ENCODE measurements around the gene RFC4. TPM values are rescaled to one million over a fixed set of nuclear protein-coding genes. Genes with fewer than 3 reads are reported as not detected.

RFC4 gene
- total and polyA plus RNA-seq, 2 donors (not counting 3 experiments of a cell fraction or from before 2014, with no cell fraction given), result 6.2 to 33.7 TPM

DNA sequence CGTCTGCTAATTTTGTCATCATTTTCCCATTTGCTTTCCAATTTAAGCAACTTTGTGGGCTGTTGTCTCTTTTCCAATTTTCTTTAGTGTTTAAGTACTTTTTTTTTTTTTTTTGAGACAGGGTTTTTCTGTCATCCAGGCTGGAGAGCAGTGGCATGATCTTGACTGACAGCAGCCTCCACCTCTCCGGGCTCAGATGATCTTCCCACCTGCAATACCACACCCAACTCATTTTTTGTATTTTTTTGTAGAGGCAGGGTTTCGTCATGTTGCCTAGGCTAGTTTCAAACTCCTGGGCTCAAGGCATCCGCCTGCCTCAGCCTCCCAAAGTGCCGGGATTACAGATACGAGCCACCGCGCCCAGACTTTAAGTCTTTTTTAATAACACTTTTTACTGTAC, 49.1 kb downstream of the RFC4 start:
- H3K4me1 ChIP-seq (ENCODE audit: control insufficient read depth, extremely low read depth, insufficient read depth, low read length), result peaks cover 4% of the 10 kb centered on the region
- no peaks in the 10 kb centered on the region for H3K9me3 ChIP-seq (replicated peaks; ENCODE audit: control insufficient read depth, insufficient read depth, low read length)
- ChIA-PET POLR2A (no interaction called here), CTCF (no interaction called here)
- intact Hi-C loops (cut with micrococcal nuclease) (no loop called here), dilution Hi-C loops (cut with MboI; ENCODE audit: extremely low pct_ligation_motif_present, low sequenced_read_pairs) (no loop called here)
- no peak overlapping the region for H3K9ac ChIP-seq (replicated peaks; ENCODE audit: extremely low read depth, insufficient read depth, low read length)
- no peak overlapping the region for H2AFZ ChIP-seq (ENCODE audit: low read depth, low read length)
- FAIRE-seq (no peak), DNase-seq (ENCODE audit: low read depth, low spot score) (no peak)
- no peaks in the 10 kb centered on the region for H3K27me3 ChIP-seq (ENCODE audit: control insufficient read depth in 2 of 2, insufficient read depth in 2 of 2, low read length in 2 of 2)
- H3K9me1 ChIP-seq (replicated peaks; ENCODE audit: control insufficient read depth, extremely low read depth, insufficient read depth, low read length), result no peaks in the 10 kb centered on the region
- H3K27ac ChIP-seq (ENCODE audit: insufficient read depth, low read depth, low read length), result no peak overlapping the region
- H4K20me1 ChIP-seq (replicated peaks; ENCODE audit: control insufficient read depth, extremely low read depth, insufficient read depth, low read length), result no peaks in the 10 kb centered on the region
- H3K4me2 ChIP-seq (ENCODE audit: insufficient read depth, low read length), result no peak overlapping the region
- no peak for TF ChIP-seq MYC (IDR thresholded peaks at IDR 0.05; ENCODE audit: low read depth, low read length)
- TF ChIP-seq, protein P1, sequence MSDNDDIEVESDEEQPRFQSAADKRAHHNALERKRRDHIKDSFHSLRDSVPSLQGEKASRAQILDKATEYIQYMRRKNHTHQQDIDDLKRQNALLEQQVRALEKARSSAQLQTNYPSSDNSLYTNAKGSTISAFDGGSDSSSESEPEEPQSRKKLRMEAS (IDR thresholded peaks at IDR 0.05; ENCODE audit: insufficient read depth, insufficient read length), result no peak
- no peak for TF ChIP-seq JUN (IDR thresholded peaks at IDR 0.05; ENCODE audit: borderline replicate concordance, insufficient read depth, insufficient read length, low read depth)
- TF ChIP-seq POLR2AphosphoS5 (IDR thresholded peaks at IDR 0.05; ENCODE audit: insufficient read depth, low read depth, low read length), result no peak
- no peak for TF ChIP-seq EZH2 (IDR thresholded peaks at IDR 0.05; ENCODE audit: borderline replicate concordance, low read depth, low read length, severe bottlenecking)
- TF ChIP-seq GATA2 (IDR thresholded peaks at IDR 0.05; ENCODE audit: insufficient read depth, insufficient read length, low read depth, low read length), result no peak
- no peak for TF ChIP-seq FOS (IDR thresholded peaks at IDR 0.05; ENCODE audit: borderline replicate concordance, insufficient read depth, low read length)
- no peak for TF ChIP-seq POLR2A (IDR thresholded peaks at IDR 0.05; ENCODE audit: low read depth, low read length)
- no peak overlapping the region for H3K4me3 ChIP-seq (replicated peaks in 1 of 3; ENCODE audit: insufficient read depth in 1 of 3, low read depth in 1 of 3, low read length in 3 of 3)
- no peaks in the 10 kb centered on the region for H3K79me2 ChIP-seq (ENCODE audit: control insufficient read depth, insufficient read depth, low read length)
- no peaks in the 10 kb centered on the region for H3K36me3 ChIP-seq (ENCODE audit: control insufficient read depth in 2 of 2, extremely low read depth in 1 of 2, insufficient read depth in 2 of 2, low read length in 2 of 2)
- BruUV-seq (replicated peaks), result no TSS peak

DNA sequence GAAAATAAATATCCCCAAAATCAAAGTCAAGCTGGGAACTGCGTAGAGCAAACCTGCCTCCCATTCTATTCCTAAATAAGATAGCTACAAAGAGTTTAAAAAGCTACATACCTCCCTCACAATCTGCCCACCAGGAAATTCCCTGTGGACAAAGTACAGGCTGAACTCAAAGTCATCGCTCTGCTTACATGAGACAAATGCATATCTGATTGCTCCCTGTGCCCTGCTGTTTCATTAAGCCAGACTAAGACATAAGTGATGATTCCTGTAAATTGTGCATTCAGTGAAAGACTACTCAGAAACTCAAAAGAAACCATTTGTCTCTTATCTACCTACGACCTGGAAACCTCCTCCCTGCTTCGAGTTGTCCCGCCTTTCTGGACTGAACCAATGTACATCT, 51.4 kb downstream of the RFC4 start:
- FAIRE-seq (no peak), DNase-seq (ENCODE audit: low read depth, low spot score) (no peak)
- CTCF ChIA-PET, result interaction anchor here (1.2 kb wide), 1 partner anchor 811 kb away, joined by 3 read pairs; no protein-coding TSS in a partner anchor
- Histone ChIP-seq H2AFZ (ENCODE audit: low read depth, low read length) (no peak overlapping the region), H3K4me2 (ENCODE audit: insufficient read depth, low read length) (no peak overlapping the region), H3K9me3 (replicated peaks; ENCODE audit: control insufficient read depth, insufficient read depth, low read length) (no peaks in the 10 kb centered on the region), H3K27me3 (ENCODE audit: control insufficient read depth in 2 of 2, insufficient read depth in 2 of 2, low read length in 2 of 2) (no peaks in the 10 kb centered on the region), H3K27ac (ENCODE audit: insufficient read depth, low read depth, low read length) (no peak overlapping the region), H3K4me1 (ENCODE audit: control insufficient read depth, extremely low read depth, insufficient read depth, low read length) (peaks cover 4% of the 10 kb centered on the region), H3K36me3 (ENCODE audit: control insufficient read depth in 2 of 2, extremely low read depth in 1 of 2, insufficient read depth in 2 of 2, low read length in 2 of 2) (no peaks in the 10 kb centered on the region), H3K9ac (replicated peaks; ENCODE audit: extremely low read depth, insufficient read depth, low read length) (no peak overlapping the region), H3K79me2 (ENCODE audit: control insufficient read depth, insufficient read depth, low read length) (no peaks in the 10 kb centered on the region), H3K4me3 (replicated peaks in 1 of 3; ENCODE audit: insufficient read depth in 1 of 3, low read depth in 1 of 3, low read length in 3 of 3) (no peak overlapping the region), H4K20me1 (replicated peaks; ENCODE audit: control insufficient read depth, extremely low read depth, insufficient read depth, low read length) (no peaks in the 10 kb centered on the region), H3K9me1 (replicated peaks; ENCODE audit: control insufficient read depth, extremely low read depth, insufficient read depth, low read length) (no peaks in the 10 kb centered on the region)
- POLR2A ChIA-PET, result no interaction called here
- TF ChIP-seq FOS (IDR thresholded peaks at IDR 0.05; ENCODE audit: borderline replicate concordance, insufficient read depth, low read length), result no peak
- TF ChIP-seq EZH2 (IDR thresholded peaks at IDR 0.05; ENCODE audit: borderline replicate concordance, low read depth, low read length, severe bottlenecking), result no peak
- no peak for TF ChIP-seq POLR2AphosphoS5 (IDR thresholded peaks at IDR 0.05; ENCODE audit: insufficient read depth, low read depth, low read length)
- no peak for TF ChIP-seq JUN (IDR thresholded peaks at IDR 0.05; ENCODE audit: borderline replicate concordance, insufficient read depth, insufficient read length, low read depth)
- TF ChIP-seq, protein P1 (IDR thresholded peaks at IDR 0.05; ENCODE audit: insufficient read depth, insufficient read length), result no peak
- TF ChIP-seq, protein P2, sequence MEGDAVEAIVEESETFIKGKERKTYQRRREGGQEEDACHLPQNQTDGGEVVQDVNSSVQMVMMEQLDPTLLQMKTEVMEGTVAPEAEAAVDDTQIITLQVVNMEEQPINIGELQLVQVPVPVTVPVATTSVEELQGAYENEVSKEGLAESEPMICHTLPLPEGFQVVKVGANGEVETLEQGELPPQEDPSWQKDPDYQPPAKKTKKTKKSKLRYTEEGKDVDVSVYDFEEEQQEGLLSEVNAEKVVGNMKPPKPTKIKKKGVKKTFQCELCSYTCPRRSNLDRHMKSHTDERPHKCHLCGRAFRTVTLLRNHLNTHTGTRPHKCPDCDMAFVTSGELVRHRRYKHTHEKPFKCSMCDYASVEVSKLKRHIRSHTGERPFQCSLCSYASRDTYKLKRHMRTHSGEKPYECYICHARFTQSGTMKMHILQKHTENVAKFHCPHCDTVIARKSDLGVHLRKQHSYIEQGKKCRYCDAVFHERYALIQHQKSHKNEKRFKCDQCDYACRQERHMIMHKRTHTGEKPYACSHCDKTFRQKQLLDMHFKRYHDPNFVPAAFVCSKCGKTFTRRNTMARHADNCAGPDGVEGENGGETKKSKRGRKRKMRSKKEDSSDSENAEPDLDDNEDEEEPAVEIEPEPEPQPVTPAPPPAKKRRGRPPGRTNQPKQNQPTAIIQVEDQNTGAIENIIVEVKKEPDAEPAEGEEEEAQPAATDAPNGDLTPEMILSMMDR (IDR thresholded peaks at IDR 0.05; ENCODE audit: extremely low read depth in 1 of 2, insufficient read depth in 1 of 2, low read depth in 1 of 2, low read length in 2 of 2), result no peak
- TF ChIP-seq GATA2 (IDR thresholded peaks at IDR 0.05; ENCODE audit: insufficient read depth, insufficient read length, low read depth, low read length), result no peak
- TF ChIP-seq POLR2A (IDR thresholded peaks at IDR 0.05; ENCODE audit: low read depth, low read length), result no peak
- TF ChIP-seq MYC (IDR thresholded peaks at IDR 0.05; ENCODE audit: low read depth, low read length), result no peak
- BruUV-seq (replicated peaks), result no TSS peak
- intact Hi-C loops (cut with micrococcal nuclease) (no loop called here), dilution Hi-C loops (cut with MboI; ENCODE audit: extremely low pct_ligation_motif_present, low sequenced_read_pairs) (no loop called here)

Data from endothelial cell of umbilical vein (primary cell).